RPMI7951 (cell line): Measurements from ENCODE around the gene WDR7. TPM values are rescaled to one million over a fixed set of nuclear protein-coding genes. Genes with fewer than 3 reads are reported as not detected.
"Not testable (repeated sequence)": the region's sequence is repeated elsewhere in the genome, so short reads cannot be mapped to it uniquely, and the experiment has no call there.

Source experiments
- DNase-seq: peaks from one replicate; pipeline ENCODE4 v3.0.0-alpha.2; 2012; ENCODE audit warnings: low read depth
- total RNA-seq: library from RNA; depleted of rRNA; stranded (reverse); fragments of >200 nt; shearing (Covaris generic); gene quantifications from 2 replicates; pipeline ENCODE4 v1.2.3, GENCODE V29; 2014

WDR7 gene
- total RNA-seq, 1 experiment from 2014 or later, result 7.0 TPM

DNA sequence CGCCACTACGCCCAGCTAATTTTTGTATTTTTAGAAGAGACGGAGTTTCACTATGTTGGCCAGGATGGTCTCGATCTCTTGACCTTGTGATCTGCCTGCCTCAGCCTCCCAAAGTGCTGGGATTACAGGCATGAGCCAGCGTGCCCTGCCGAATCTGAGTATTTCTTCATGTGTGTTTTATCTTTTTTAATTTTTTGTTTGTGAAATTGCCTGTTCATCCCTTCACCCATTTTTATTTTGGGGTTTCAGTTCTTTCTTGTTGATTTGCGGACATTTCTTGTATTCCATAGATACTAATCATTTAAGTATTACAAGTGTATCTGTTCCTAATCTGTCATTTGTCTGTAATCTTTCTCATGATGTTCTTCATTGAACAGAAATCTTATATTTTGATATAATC lies 3.1 kb downstream of the WDR7 start:
- not testable (repeated sequence) for DNase-seq

DNA sequence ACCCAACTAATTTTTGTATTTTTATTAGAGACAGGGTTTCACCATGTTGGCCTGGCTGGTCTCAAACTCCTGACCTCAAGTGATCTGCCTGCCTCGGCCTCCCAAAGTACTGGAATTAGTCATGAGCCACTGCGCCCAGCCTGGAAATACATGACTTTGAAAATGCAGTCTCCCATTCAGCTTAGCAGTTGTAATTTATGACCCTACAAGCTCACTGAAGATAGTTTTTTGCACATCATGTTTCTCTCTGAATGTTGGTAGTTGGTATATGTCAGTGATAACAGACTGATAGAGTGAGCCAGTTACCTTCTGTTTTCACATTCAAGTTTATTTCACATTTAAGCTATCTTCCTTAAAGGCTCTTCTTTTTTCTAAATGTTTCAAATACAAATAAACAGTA lies 7.1 kb downstream of the WDR7 start:
- no peak for DNase-seq

DNA sequence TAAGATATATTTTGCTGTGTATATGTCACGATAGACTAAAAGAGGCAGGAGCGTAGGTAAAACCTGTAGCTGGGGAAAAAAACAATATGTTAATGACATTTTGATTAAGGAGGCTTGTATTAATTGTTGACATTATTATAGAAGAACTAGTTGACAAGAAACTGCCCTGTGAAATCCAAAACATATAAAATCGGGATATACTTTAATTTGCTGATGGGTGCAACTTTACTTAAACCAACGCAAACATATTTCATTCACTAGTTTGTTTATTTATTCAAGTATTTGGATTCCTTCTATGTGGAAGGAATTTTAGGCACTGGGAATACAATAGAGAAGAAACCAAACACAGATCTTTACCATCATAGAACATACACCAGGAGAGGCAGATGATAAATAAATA lies 8.0 kb downstream of the WDR7 start:
- no peak for DNase-seq

- no peak for DNase-seq
These were observed 9.5 kb downstream of the WDR7 start for GRCh38 chr18:56660655-56661054.

DNA sequence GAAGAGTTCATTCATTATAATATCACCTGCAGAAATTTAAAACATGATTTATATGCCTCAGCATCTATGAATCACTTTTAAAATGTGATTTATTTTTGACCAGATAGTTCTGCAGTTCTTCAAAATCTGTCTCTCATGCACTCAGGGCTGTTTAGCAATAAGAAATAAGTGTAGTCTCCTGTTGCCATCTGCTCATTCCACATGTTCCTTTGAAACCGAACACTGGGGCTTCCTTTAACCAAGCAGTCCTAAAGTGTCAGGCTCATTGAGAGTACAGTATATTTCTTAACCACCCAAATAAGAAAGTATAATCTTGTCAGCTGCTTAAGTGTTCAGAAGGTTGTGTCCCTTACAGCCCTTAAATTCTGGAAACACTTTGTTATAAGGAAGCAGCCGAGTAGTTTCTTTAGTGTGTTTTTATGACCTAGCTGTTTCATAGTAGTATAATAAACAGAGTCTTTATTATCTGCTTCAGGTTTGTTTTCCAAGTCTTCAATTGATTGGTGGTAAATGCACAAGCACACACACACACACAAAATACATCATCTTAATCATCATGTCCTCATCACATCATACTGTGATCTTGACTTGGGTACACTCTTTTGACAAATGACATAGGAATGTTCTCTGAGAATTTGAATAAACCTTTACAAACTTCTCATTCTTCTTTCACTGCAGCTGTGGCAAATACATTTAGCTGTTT lies 10.4 kb downstream of the WDR7 start:
- DNase-seq, result no peak

DNA sequence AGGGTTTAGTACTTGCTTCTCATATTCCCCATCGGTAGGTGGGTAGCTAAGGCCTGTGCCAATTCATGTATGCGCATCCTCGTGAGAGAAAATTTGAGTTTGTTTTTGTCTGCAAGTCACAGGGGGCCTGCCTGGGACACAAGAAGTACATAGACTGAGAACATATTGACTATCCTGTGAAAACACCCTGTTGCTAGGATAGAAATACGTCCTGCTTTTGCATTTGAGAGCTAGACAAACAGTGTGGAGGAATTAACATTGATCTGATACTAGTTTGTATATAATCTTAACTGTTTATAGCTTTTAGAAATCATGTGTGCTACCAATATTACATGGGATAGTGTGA lies 10.9 kb downstream of the WDR7 start:
- DNase-seq, result no peak

DNA sequence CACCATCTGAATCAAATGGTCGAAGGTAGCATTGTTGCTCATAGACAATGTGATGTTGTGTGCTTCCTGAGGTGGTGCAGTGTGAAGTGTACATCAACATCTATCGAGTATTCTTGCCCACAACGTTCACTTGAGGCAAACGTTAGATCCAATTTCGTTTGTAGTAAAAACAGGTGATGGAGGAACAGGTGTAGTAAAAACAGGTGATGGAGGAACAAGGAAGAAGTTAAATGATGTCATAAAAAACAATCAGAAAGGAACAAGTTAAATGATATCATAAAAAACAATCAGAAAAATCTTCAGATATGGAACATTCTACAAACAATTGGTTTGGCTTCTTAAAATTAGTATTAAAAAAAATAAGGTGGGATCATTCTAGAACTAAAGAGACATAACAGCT lies 11.3 kb downstream of the WDR7 start:
- DNase-seq, result no peak

DNA sequence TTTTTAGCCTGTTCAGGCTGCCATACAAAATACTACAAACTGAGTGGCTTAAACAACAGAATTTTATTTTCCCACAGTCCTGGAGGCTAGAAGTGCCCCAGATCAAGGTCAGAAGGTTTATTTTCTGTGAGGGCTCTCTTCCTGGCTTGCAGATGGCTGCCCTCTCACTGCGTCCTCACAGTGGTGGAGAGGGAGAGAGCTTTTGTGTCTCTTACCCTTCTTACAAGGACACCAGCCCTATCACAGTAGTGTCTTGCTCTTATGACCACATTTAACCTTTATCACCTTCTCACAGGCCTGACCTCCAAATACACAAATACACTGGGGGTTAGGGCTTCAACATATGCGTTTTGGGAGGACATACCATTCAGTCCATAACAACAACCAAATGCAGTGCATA lies 11.7 kb downstream of the WDR7 start:
- no peak for DNase-seq

GRCh38 chr18:56672391-56672790 lies 21.2 kb downstream of the WDR7 start:
- DNase-seq, result no peak

DNA sequence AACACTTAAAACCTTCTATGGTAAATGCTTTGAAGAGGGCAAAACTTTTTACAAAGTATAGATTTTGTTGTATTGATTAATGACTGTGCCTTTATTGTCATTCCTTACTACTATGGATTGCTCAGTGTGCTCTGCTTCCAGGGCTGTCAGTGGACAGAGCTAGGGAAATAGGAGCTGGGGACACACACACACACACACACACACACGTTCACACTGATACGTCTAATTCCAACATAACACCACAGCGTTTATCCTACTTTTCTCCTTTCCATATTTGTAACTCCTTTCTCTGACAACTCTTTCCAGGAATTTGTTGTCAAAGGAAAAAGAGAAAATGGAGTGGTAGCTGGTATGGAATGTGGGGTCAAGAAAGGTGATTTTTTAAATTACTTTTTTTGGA lies 21.8 kb downstream of the WDR7 start:
- DNase-seq, result no peak

- no peak for DNase-seq
These were observed 25.5 kb downstream of the WDR7 start for GRCh38 chr18:56676639-56677038.

GRCh38 chr18:56678836-56679565 lies 27.8 kb downstream of the WDR7 start:
- no peak for DNase-seq

DNA sequence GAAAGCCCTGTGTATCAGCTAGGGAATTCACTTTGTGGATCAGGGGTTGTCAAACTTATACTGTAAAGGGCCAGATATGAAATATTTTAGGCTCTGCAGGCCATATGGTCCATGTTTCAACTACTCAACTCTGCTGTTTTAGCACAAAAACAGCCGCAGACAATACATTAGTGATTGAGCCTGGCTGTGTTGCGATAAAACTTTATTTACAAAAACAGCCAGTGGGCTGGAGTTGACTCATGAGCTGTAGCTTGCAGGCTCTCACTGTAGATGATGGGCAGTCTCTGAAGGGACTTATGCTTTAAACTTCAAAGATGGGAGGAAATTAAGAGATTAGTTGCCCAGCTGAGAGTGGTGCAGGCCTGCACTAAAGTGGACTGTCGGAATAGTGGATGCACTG lies 33.1 kb downstream of the WDR7 start:
- DNase-seq, result no peak

- DNase-seq, result no peak
These were observed 40.4 kb downstream of the WDR7 start for GRCh38 chr18:56691530-56691929.

- no peak for DNase-seq
These were observed 45.8 kb downstream of the WDR7 start for GRCh38 chr18:56696966-56697365.

- peak; percentile 28 for DNase-seq
These were observed 51.8 kb downstream of the WDR7 start for GRCh38 chr18:56702946-56703345.

- peak; percentile 83 for DNase-seq
These were observed 58.3 kb downstream of the WDR7 start for GRCh38 chr18:56709463-56709862.

DNA sequence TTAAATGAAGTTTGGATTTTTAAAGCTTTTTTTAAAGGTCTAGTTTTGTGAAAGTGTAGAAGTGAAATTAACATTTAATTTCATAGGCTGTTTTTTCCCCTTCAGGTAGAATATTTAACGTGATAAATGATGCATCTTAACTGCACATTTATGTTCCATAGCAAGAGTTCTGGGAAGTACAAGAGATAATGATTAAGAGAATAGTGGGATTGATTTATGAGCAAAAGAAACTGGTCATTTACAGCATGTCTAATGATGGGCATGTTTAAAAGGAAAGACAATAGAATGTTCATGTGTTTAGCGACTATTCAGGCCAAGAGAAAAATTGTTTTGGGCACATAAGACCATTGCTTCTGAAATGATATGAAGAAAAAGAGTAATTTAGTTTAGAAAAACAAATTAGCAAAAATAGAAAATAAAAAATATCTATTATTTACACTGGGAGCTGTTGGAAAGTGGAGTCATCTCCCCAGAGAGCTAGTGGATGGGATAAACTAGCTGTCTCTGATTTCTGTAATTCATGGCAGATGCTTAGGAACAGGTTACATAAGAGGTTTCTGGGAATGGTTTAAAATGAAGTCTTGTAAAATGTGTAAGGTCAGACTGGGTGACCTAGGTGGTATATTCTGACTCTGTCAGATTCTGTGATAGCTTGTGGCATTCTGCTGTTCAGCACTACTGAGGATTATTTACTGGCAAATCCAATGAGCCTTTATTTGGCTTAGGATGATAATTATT lies 60.7 kb downstream of the WDR7 start:
- DNase-seq, result no peak

- no peak for DNase-seq
These were observed 61.6 kb downstream of the WDR7 start for GRCh38 chr18:56712761-56713160.

DNA sequence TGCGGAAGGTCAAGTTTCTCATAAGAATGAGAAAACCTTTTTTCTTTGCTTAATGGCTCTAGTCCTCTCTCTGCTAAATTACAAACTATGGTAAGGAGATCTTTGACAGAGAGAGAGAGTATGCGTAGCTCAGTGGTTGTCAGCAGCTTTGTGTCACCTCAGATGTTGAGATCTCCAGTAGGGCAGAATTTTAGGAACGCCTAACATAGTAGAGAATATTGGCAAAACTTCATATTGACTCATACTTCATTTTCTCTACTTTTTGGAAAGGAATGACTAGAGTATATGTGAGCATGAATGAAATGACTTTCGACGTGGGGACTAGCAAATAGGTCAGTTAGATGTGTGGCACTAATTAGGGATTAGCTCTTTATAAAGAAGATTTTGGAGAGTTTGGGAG lies 64.0 kb downstream of the WDR7 start:
- no peak for DNase-seq

DNA sequence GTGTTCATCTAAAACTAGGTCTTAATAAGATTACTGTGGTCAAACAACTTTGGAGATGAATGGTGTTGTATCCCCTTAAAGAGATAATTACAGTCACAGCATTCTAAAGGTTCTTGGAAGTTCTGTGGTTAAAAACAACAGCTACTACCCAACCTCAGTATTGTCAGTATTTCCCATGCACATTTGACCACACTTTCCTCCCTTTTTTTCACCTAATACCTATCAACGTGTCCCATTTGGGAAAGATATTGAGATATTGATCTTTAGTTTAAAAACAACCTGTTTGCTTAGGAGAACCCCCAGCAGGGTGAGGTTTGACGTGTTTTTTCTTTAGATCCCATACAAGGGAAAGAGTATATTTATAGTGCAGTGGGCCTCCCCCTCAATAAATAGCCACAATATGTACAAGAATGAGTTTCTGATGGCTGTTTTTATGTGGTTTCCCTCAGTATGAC lies 65.6 kb downstream of the WDR7 start:
- DNase-seq, result no peak

DNA sequence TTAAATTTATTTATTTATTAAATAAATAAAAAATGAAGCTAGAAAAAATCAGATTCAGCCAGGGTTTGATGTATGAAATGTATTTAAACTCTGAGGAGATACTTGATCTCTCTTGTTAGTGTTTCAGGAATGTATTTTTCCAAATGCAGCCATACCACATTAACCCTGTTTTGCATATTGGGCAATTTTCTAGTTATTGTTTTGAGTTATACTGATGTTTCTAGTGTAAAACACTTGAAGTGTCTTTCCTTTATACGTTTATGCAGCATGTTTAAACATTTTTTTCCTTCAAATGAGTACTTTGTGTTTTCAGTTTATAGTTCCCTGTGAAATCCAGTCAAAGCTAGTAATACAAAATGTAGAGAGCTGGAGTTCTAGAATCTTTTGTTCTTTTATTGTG lies 69.9 kb downstream of the WDR7 start:
- no peak for DNase-seq

- DNase-seq, result no peak
These were observed 70.3 kb downstream of the WDR7 start for GRCh38 chr18:56721491-56721890.
